ENCODE results near the gene ACADS. TPM values are rescaled to one million over a fixed set of nuclear protein-coding genes. Genes with fewer than 3 reads are reported as not detected.

The ACADS gene
- 100 to 1,000 TPM; 166 to 224 (median 200) TPM for total RNA-seq

- intact Hi-C loops (cut with DNase I; ENCODE audit: low total_unique reads) (loop anchor here (1.0 to 5.0 kb wide), 4 partner anchors 35 to 176 kb away; partner anchors contain the start of genes MLEC and SPPL3), in situ Hi-C loops (cut with MboI; ENCODE audit: low sequenced_read_pairs in 4 of 4) (no loop called here)
- TF ChIP-seq POLR2A (IDR thresholded peaks at IDR 0.05) (peak; percentile 86 to 88), CTCF (IDR thresholded peaks at IDR 0.05 in 4 of 5, conservative IDR thresholded peaks at IDR 0.05 in 1 of 5) (peak in 1 of 5 experiments; percentile 25)
- H3K36me3 ChIP-seq = peaks cover 0 to 50% of the 10 kb centered on the region in 2 donors
- H3K4me1 ChIP-seq = peaks cover 16 to 30% of the 10 kb centered on the region in 2 donors
- peak within 1 kb of the TSS; percentile 78 to 92 (median 86) for H3K4me3 ChIP-seq
- peak within 1 kb of the TSS; percentile 92 to 96 (median 94) for H3K27ac ChIP-seq
- no peaks in the 10 kb centered on the region for H3K27me3 ChIP-seq
- no peaks in the 10 kb centered on the region for H3K9me3 ChIP-seq
- ATAC-seq (peak; percentile 83 to 89), DNase-seq (peak; percentile 85 to 88)
These were observed at the start of gene ACADS for GRCh38 chr12:120725659-120726509. Gene ACADS, plus strand, starts transcription at chr12:120725826. Its CDS starts 60 bp downstream, at chr12:120725886.

- in situ Hi-C loops (cut with MboI; ENCODE audit: low sequenced_read_pairs in 4 of 4) = no loop called here
- H3K4me1 ChIP-seq = no peaks in the 10 kb centered on the region
- H3K4me3 ChIP-seq = no peak overlapping the region
- no peaks in the 10 kb centered on the region for H3K27me3 ChIP-seq
- peak overlapping the region; percentile 64 to 74 (median 70) for H3K27ac ChIP-seq
- intact Hi-C loops (cut with DNase I; ENCODE audit: low total_unique reads) = no loop called here
- H3K9me3 ChIP-seq = no peaks in the 10 kb centered on the region
- TF ChIP-seq CTCF (IDR thresholded peaks at IDR 0.05 in 4 of 5, conservative IDR thresholded peaks at IDR 0.05 in 1 of 5) = no peak
- TF ChIP-seq POLR2A (IDR thresholded peaks at IDR 0.05) = no peak
- no peaks in the 10 kb centered on the region for H3K36me3 ChIP-seq
- ATAC-seq = peak; percentile 68 to 83
- DNase-seq = peak in 1 of 2 donors; percentile 19
These were observed 47.7 kb upstream of the ACADS start for GRCh38 chr12:120677765-120678473.

GRCh38 chr12:120678572-120678971 is 47.1 kb upstream of the ACADS start:
- ATAC-seq = peak in 1 of 2 donors; percentile 5
- no peaks in the 10 kb centered on the region for H3K4me1 ChIP-seq

GRCh38 chr12:120680165-120680738 is 45.4 kb upstream of the ACADS start:
- intact Hi-C loops (cut with DNase I; ENCODE audit: low total_unique reads) = no loop called here
- Histone ChIP-seq H3K9me3 (no peaks in the 10 kb centered on the region), H3K27ac (no peak overlapping the region), H3K4me3 (no peak overlapping the region), H3K4me1 (no peaks in the 10 kb centered on the region), H3K36me3 (no peaks in the 10 kb centered on the region), H3K27me3 (no peaks in the 10 kb centered on the region)
- DNase-seq = no peak
- in situ Hi-C loops (cut with MboI; ENCODE audit: low sequenced_read_pairs in 4 of 4) = no loop called here
- ATAC-seq = no peak
- TF ChIP-seq CTCF (IDR thresholded peaks at IDR 0.05 in 4 of 5, conservative IDR thresholded peaks at IDR 0.05 in 1 of 5) (no peak), POLR2A (IDR thresholded peaks at IDR 0.05) (no peak)

More at GRCh38 chr12:120678572-120678971, 47.1 kb upstream of the ACADS start:
- peak overlapping the region; percentile 64 to 71 (median 70) for H3K27ac ChIP-seq
- TF ChIP-seq CTCF (IDR thresholded peaks at IDR 0.05 in 4 of 5, conservative IDR thresholded peaks at IDR 0.05 in 1 of 5) (no peak), POLR2A (IDR thresholded peaks at IDR 0.05) (no peak)
- no peaks in the 10 kb centered on the region for H3K9me3 ChIP-seq
- intact Hi-C loops (cut with DNase I; ENCODE audit: low total_unique reads) (no loop called here), in situ Hi-C loops (cut with MboI; ENCODE audit: low sequenced_read_pairs in 4 of 4) (no loop called here)
- no peak for DNase-seq
- H3K4me3 ChIP-seq = no peak overlapping the region
- H3K36me3 ChIP-seq = no peaks in the 10 kb centered on the region
- H3K27me3 ChIP-seq = no peaks in the 10 kb centered on the region

All from gastrocnemius medialis (tissue), 4 donors.